SK-MEL-5 (cell line): ENCODE data around the gene RNPEPL1. TPM values are rescaled to one million over a fixed set of nuclear protein-coding genes. Genes with fewer than 3 reads are reported as not detected.
"Not testable (repeated sequence)": the region's sequence is repeated elsewhere in the genome, so short reads cannot be mapped to it uniquely, and the experiment has no call there.

Experiments
- DNase-seq: peaks from one replicate; pipeline ENCODE4 v3.0.0-alpha.2; 2016; ENCODE audit warnings: low read depth, low spot score
- in situ Hi-C: cut with HindIII; loops from 2 replicates; pipeline ENCODE4 v1.10.0; 2016; ENCODE audit warnings: low sequenced_read_pairs, high pct_unique_total_duplicates, low pct_unique_long_range_greater_than_20kb
- polyA plus RNA-seq, 2 experiments: library from polyadenylated mRNA; depleted of rRNA; stranded (reverse); fragments of >200 nt; gene quantifications; 2 replicates each; pipeline ENCODE4 v1.2.3, GENCODE V29; 2015
- total RNA-seq: library from RNA; depleted of rRNA; stranded (reverse); fragments of >200 nt; shearing (Covaris generic); gene quantifications from 2 replicates; pipeline ENCODE4 v1.2.3, GENCODE V29; 2014; rRNA removed

RNPEPL1 gene, protein sequence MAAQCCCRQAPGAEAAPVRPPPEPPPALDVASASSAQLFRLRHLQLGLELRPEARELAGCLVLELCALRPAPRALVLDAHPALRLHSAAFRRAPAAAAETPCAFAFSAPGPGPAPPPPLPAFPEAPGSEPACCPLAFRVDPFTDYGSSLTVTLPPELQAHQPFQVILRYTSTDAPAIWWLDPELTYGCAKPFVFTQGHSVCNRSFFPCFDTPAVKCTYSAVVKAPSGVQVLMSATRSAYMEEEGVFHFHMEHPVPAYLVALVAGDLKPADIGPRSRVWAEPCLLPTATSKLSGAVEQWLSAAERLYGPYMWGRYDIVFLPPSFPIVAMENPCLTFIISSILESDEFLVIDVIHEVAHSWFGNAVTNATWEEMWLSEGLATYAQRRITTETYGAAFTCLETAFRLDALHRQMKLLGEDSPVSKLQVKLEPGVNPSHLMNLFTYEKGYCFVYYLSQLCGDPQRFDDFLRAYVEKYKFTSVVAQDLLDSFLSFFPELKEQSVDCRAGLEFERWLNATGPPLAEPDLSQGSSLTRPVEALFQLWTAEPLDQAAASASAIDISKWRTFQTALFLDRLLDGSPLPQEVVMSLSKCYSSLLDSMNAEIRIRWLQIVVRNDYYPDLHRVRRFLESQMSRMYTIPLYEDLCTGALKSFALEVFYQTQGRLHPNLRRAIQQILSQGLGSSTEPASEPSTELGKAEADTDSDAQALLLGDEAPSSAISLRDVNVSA
- 19.0 and 19.7 TPM in 2 replicates for total RNA-seq
- polyA plus RNA-seq (2015; cell fraction: cytosol; rRNA removed) = 91.1 and 102 TPM in 2 replicates
- polyA plus RNA-seq (2015; cell fraction: nucleus; rRNA removed) = 91.6 and 113 TPM in 2 replicates

DNA sequence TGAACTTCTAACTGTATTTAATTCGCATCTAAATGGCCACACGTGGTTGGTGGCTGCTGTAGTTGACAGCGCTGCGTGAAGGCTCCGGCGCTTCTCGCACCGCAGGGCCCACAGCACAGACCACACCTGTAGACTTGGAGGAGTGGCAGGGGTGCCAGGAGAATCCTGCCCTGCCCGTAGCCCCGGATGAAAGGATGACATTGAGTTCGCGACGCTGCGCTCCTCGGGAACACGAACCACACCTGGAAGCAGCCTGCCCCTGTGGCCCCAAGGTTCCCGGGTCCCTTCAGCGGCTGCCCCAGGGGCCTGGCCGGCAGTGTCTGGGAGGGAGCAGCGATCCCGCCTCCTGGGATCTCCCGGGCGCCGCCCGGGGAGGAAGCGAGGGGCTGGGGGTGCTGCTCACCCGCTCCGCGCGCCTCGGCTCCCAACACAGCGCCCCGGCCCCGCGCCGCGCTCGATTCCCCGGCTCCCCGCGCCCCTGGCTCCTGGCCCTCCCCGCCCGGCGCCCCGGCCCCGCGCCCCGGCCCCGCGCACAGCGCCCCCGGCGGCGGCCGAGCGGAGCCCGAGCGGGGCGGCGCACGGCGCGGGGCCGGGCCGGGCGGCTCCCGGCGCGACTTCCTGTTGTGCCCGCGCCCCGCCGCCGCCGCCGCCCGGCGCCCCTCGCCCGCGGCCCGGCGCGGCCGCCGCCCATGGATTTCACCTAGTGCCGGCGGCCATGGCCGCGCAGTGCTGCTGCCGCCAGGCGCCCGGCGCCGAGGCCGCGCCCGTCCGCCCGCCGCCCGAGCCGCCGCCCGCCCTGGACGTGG, at the start of gene RNPEPL1:
Gene RNPEPL1, plus strand, starts transcription at position 613 of the 806 bp plus-strand sequence. Its CDS starts 103 bp downstream, at position 716.
- in situ Hi-C loops = no loop called here
- peak; percentile 21 for DNase-seq

DNA sequence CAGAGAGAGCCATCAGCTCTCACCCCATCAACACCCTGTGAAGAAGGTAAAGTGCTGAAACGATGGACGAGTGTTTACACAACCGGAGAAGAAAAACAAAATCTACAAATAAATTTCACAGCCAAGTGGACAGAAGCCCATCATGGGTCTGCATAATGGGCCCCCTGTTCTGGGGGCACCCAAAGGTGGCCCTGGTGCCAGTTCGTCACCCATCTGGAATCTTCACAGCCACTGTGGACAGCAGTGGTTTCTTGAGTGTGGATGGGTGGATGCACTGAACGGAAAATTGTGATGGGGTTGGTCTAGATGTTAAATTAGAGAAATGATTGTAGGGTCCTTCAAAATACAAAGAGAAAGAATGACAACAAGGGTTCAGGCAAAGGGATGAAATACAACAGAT, 49.3 kb upstream of the RNPEPL1 start:
- no peak for DNase-seq
- in situ Hi-C loops = no loop called here

DNA sequence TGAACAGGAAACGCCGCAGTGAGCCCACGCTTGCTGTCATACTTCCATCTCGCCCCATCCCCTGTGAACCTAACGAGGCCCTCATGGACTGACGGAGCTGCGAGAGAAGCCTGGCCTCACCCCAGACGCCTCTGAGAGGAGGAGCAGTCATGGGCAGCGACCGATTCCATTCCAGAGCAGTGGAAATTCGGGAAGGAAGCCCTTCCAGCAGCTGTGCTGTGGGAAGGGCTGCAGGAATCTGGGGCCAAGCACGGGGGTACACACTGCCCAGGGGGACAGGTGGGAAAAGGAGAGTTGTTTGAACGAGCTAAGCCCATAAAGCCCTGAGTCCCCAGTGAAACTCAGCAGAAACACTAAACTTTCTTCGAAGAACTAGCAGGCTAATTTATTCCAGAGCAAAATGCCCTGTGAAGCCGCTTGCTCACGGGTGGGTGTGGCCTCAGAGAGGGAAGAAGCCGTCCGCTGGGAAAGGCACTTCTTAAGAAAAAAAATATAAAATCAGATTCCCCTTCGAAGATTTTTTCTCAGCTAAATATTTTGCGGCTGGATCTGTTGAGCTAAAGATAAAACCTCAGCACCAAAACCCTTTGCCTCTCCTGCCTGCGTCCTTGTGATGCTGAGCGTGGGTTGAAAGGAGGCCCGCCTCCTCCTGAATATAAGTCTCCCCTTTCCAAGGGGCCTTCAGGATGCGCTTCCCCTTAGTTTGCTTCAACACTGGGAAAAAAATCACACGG, 48.7 kb upstream of the RNPEPL1 start:
- in situ Hi-C loops = no loop called here
- no peak for DNase-seq

DNA sequence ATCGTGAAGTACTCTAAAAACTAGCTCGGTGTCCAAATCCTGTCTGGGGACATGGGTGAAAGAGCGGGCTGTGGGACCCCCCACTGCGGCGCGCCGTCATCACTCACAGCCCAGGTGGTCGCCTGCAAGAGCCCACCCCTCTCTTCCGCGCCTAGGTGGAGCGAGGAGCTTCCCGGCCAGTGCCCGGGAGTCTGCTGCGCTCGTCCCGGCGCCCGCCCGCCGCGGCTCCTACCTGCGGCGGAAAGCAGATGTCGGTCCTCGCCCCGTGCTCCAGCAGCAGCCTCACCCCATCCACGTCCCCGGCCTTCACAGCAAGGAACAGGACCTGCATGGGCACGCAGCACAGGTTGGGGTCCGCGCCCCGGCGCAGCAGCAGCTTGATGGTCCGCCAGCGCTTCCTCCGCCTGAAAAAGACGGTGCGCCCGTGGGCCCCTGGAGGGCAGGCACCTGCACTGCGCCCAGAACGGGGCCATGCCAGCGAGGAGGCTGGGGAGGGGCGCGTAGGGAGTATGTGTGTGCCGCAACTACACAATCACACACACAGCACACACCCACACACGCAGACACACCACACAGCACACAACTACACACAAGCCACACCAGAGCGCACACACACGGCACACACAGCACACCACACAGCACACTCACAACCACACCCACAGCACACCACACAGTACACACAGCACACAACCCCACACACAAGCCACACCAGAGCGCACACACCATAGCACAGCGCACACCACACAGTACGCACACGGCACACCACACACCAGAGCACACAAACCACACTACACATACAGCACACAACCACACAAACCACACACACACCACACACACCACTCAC, 47.9 kb upstream of the RNPEPL1 start:
- in situ Hi-C loops = no loop called here
- no peak for DNase-seq

DNA sequence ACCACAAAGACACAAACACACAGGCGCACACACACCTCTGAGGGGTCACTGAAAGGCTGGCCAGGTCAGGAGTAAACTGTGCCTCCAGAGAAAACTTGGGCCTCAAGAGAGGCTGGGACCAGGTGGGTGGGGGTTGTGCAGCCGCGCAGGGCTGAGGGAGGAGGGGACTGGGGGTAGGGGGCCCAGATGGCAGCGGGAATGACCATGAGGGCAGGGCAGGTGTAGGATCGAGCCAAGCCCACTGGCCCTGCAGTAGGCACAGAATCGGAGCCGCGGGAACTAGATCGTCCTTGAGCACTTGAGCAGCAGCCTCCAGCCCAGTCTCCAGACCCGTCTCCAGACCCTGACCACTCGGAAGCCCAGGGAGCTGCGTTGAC, 47.3 kb upstream of the RNPEPL1 start:
- DNase-seq = no peak
- in situ Hi-C loops = no loop called here

DNA sequence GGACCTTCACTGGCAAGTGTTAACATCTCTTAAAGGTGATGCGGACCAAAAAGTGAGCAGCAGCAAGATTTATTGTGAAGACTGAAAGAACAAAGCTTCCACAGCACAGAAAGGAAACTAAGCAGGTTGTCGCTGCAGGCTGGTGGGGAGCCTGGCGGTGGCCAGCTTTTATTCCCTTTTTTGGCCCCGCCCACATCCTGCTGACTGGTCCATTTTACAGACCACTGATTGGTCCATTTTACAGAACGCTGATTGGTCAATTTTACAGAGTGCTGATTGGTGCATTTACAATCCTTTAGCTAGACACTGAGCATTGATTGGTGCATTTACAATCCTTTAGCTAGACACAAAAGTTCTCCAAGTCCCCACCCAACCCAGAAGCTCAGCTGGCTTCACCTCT, 46.4 kb upstream of the RNPEPL1 start:
- in situ Hi-C loops, DNase-seq: not testable (repeated sequence)

DNA sequence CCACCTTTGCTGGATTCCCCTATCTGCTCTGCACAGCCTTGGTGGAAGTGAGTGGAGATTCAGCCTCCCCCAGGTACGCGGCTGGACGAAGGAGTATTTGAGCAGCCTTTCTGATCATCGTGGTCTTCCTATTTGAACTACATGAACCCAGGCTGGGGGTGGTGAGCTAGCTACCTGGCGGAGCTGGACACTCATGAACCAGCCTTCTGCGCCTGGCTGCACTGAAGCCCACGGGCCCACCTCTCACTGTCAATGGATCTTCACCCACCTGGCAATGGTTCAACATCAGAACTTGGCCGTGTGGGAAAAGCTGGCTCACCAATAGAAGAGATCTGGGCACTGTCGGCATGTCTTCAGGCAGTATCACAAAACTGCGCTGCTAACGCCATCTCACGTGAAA, 45.9 kb upstream of the RNPEPL1 start:
- in situ Hi-C loops = no loop called here
- no peak for DNase-seq

DNA sequence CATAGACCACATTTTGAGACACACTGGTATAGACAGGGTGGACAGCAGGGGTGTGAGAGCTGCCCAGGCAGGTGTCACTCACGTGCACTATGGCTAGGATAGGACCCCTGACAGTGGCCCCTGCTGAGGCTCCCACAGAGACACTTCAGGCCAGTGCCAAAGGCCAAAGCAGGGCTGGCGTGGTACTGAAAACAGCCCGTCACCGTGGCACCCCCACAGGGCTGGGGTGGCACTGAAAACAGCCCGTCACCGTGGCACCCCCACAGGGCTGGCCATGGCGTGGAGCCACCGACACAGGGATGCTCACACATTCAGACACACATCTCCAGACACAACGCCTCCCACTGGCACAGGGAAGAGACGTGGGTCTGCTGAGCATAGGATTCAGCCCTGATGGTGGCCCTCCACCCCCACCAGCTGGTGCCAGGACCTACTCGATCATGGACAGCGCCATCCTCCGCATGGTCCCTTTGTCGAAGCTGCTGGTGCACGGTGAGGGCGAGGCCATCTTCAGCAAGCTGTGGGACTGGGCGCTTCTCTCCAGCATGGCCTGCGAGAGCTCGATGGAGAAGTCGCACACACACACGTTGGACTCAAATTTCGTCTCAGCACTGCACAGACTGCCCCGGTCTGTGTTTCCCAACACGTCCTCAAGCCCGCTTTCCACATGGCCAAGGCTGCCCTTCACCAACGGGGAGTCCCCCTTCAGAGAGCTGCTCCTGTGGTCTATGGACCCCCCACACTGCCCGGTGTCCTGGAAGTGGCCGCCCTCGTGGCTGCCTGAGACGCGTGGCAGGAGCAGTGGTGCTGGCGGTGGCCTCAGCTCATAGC, 44.6 kb upstream of the RNPEPL1 start:
- DNase-seq = no peak
- in situ Hi-C loops = no loop called here

DNA sequence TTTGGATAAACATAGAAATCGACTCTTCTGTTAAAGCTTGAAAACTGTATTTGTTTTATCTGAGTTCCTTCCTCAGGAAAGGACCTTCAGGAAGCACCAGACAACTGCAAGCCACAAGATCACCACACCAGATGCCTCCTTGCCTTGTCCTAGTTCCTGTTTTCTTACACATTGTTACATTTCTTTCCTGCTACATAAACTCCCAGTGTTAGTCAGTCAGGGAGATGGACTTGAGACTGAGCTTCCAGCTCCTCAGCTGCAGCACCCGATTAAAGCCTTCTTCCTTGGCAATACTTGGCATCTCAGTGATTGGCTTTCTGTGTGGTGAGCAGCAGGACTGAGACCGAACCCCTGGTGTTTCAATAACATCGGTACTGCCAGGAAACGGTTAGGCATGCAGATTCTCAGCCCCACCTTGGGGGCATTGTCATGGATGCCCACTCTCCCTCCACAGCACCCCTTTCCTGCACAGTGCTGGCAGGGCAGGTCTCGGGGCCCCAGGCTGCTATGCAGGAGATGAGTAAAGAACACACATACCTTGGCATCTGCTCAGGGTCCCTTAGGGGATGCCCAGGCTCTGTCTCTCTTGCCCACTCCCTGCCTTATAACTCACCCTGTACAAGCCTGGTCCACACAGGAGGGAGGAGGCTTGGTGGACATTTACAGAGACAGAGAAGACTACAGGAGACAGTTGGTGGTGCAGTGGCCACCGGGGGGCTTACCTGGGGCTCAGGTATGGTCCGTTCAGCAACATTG, 43.1 kb upstream of the RNPEPL1 start:
- no peak for DNase-seq
- in situ Hi-C loops = no loop called here

DNA sequence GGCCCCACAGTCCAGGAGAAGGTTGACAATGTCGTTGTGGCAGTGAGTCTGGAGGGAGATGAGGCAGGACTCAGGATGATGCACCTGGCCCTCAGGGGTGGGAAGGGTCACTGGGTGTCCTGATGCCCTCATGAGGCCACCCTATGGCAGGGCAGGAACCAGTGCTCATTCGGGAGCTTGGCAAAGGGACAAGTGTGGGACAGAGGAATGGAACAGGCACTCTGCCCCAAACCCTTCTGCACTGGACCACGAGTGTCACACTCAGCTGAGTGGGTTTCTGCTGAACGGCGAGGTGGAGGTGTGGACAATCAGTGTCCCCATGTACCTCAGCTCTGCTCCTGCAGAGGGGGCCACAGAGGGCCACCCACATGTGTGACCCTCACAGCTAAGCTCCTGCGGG, 42.5 kb upstream of the RNPEPL1 start:
- in situ Hi-C loops = no loop called here
- no peak for DNase-seq

DNA sequence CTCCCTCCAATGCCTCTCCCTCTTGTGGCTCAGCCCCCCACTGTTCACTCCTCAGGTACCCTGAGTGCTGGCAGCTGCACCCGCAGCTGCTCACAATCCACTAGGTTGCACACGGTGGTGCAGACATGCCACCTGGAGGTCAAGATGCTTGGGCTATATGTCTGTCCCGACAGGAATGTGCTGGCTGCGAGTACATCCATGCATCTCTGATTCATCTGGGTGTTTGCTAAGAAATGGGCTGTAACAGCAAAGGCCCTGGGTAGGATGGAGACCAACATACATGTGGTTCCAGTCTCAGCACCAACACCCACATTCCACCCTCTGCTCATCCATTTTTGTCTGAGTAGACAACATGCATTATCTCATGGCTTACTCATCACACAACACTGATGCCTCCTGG, 41.8 kb upstream of the RNPEPL1 start:
- DNase-seq = no peak
- in situ Hi-C loops = no loop called here

DNA sequence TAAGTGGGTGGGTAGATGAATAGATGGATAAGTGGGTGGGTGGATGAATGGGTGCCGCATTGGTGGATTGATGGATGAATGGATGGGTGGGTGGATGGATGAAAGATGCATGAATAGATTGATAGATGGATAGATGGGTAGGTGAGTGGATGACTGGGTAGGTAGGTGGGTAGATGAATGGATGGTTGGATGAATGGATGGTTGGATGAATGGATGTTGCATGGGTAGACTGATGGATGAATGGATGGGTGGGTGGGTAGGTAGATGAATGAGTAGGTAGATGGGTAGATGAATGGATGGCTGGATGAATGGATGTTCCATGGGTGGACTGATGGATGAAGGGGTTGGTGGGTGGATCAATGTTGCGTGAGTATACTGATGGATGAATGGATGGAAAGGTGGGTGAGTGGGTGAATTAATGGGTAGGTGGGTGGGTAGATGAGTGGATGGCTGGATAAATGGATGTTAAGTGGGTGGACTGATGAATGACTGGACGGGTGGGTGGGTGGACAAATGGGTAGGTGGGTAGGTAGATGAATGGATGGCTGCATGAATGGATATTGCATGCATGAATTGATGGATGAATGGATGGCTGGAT, 41.0 kb upstream of the RNPEPL1 start:
- in situ Hi-C loops = no loop called here

DNA sequence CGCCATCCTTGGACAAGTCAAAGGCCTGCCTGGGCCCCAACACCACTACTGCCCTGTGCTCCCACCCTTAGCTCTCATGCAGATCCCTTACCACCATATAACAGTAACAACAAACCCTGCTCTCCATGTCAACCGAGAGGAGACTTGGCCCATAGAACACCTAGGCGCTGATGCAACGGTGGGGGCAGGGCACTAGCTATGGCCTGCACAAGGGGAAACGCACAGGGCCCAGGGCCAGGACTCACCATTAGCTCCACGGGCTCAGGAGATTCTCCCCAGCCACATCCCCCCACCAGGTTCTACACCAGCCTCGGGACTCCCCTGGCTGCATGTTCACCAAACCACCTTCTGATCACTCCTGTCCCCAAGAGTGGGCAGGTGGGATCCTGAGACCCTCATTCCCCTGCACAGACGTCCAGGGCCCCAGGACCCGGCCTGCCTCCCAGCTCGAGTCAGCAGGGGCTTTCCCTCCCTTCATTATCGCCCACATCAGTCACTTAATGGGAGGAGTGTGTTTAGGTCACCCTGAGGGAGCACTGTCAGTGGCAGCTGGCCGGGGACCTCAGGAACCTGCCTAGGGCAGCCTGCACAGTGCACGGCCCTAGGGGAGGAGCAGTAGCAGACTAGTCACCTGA, 39.8 kb upstream of the RNPEPL1 start:
- no peak for DNase-seq
- in situ Hi-C loops = no loop called here

More for the DNA sequence above, 41.0 kb upstream of the RNPEPL1 start:
- no peak for DNase-seq

DNA sequence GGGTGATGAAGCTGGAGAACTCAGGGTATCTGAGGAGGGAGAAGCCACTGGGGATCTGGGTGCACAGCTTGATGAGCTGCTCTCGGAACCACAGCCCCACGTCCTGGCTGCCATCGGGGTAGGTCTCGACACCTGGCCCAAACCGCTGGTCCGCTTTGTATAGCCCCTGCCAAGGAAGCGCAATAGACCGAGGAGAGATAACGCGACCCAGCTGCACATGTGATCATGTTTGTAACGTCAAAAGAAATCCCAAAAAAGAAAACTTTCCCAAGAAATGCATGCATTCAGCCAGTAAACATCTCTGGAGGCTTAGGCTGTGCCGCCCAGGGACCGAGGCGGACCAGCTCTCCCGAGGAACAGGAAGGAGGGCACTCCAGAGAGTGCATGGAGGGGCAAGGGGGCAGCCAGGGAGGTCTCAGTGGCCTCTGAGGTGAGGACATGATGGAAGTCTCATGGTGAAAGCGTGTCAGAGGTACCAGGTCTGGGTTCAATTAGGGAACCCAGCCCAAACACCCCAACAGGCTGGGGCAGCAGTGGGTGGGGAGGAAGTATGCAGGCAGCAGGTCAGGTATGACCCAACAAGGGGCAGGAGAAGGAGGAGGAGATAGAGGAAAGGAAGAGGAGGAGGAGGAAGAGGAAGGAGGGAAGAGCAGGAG, 38.8 kb upstream of the RNPEPL1 start:
- in situ Hi-C loops = no loop called here
- DNase-seq = no peak
